Left lung (tissue), 10 donors: ENCODE results near the gene LGALS13. TPM values are rescaled to one million over a fixed set of nuclear protein-coding genes. Genes with fewer than 3 reads are reported as not detected.

Experiments
- ATAC-seq: fragments of 200-7000 bp; cut with Tn5 transposase; one replicate; pipeline ENCODE4 v1.9.1; 2020; ENCODE audit warnings: moderate library complexity
- DNase-seq, 4 donors: peaks; one replicate each; pipeline ENCODE4 v3.0.0-alpha.2; 2013 to 2020
- H3K27ac ChIP-seq, 2 donors: fragments of 200-600 bp; sonication (generic) in 1 of 2; one replicate each; pipeline versions ENCODE4 v1.5.0 to v1.8.0; 2020 to 2021
- H3K27me3 ChIP-seq, 2 donors: fragments of 200-600 bp; sonication (generic) in 1 of 2; one replicate each; pipeline versions ENCODE4 v1.5.0 to v1.8.0; 2020 to 2021
- H3K36me3 ChIP-seq, 2 donors: fragments of 200-600 bp; sonication (generic) in 1 of 2; one replicate each; pipeline versions ENCODE4 v1.5.0 to v1.8.0; 2020 to 2021
- H3K4me1 ChIP-seq, 2 donors: fragments of 200-600 bp; one replicate each; pipeline ENCODE4 v1.8.0; 2021
- H3K4me3 ChIP-seq, 2 donors: fragments of 200-600 bp; sonication (generic) in 1 of 2; one replicate each; pipeline versions ENCODE4 v1.5.0 to v1.8.0; 2020 to 2021; ENCODE audit warnings: mild to moderate bottlenecking in 1 of 2
- H3K9me3 ChIP-seq, 2 donors: fragments of 200-600 bp; sonication (generic) in 1 of 2; one replicate each; pipeline versions ENCODE4 v1.5.0 to v1.8.0; 2020 to 2021
- CTCF ChIP-seq, 2 donors: fragments of 200-600 bp; sonication (generic) in 1 of 2; IDR thresholded peaks; one replicate each; pipeline versions ENCODE4 v1.5.0 to v1.8.0; 2021; ENCODE audit warnings: antibody characterized with exemption in 2 of 2
- intact Hi-C, 2 donors: fragments of 100-400 bp; cut with DNase I; formaldehyde crosslinking; loops; one replicate each; pipeline versions ENCODE4 v1.11.2 to v1.14.2; 2022
- polyA plus RNA-seq, 6 donors: library from polyadenylated mRNA; unstranded; fragments of 120-200 nt; gene quantifications; one replicate each; pipeline ENCODE4 v1.2.1, GENCODE V29; 2013; ENCODE audit not compliant: insufficient read length in 6 of 6
- total RNA-seq, 2 donors: library from RNA; stranded (reverse); fragmentation: NEBNext Ultra II Directional; extraction: Animal tissue kit (Norgen Biotek cat#: 25700); gene quantifications; one replicate each; pipeline ENCODE4 v1.2.1, GENCODE V29; 2021
- donor health status: DM: no; HTN: yes; CAD: no.
- donor health status: DM: no; HTN: no; CAD: no.

Gene LGALS13
- total and polyA plus RNA-seq, 8 donors = not detected

DNA sequence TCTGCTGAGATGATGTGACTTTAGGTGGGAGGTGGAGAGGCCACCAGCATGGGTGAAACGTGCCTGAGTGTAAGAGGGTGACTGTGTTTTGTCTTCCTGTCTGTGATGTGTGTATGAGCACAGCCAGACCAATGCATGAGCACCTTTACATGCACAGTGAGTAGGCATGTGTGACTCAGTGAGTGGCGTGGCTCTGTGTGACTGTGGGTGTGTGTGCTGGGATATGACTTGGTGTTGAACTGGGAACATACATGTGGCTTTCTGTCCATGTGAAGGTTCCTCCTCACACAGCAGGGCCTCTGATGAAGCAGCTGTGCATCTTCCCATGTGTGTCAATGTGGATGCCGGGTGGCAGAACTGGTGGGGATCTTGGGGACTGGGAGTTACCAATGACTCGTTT lies 19.9 kb upstream of the LGALS13 start:
- intact Hi-C loops = no loop called here
- no peak for TF ChIP-seq CTCF (IDR thresholded peaks at IDR 0.05)
- Histone ChIP-seq H3K4me3 (no peak overlapping the region), H3K36me3 (no peaks in the 10 kb centered on the region), H3K27me3 (peaks cover 0 to 3% of the 10 kb centered on the region in 2 donors), H3K4me1 (no peaks in the 10 kb centered on the region), H3K9me3 (no peaks in the 10 kb centered on the region), H3K27ac (no peak overlapping the region)
- no peak for ATAC-seq
- no peak for DNase-seq

- Histone ChIP-seq H3K9me3 (no peaks in the 10 kb centered on the region), H3K27me3 (peaks cover 0 to 3% of the 10 kb centered on the region in 2 donors), H3K27ac (no peak overlapping the region), H3K4me1 (no peaks in the 10 kb centered on the region), H3K4me3 (no peak overlapping the region), H3K36me3 (no peaks in the 10 kb centered on the region)
- DNase-seq = no peak
- TF ChIP-seq CTCF (IDR thresholded peaks at IDR 0.05) = no peak
- ATAC-seq = no peak
- intact Hi-C loops = no loop called here
Observed at GRCh38 chr19:39582891-39583625, 19.3 kb upstream of the LGALS13 start.

DNA sequence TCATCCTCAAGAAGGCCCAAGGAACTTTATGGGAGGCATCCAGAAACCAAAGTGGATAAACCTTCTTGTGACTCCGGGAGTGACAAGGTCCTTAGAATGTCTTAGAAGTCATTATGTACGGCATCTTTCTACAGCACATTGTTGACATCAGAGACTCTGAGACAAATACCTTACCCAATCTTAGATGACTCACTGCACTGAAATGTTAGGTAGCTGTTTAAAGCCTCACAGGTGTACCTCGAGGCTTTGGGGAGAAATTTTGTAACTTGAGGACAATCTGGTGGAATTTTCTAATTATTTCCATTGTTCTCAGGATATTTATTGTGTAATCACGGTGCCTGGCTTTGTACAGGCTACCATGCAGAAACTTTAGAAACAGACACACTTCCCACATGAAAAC lies 14.8 kb upstream of the LGALS13 start:
- DNase-seq = no peak
- intact Hi-C loops = no loop called here
- Histone ChIP-seq H3K4me3 (no peak overlapping the region), H3K4me1 (no peaks in the 10 kb centered on the region), H3K36me3 (no peaks in the 10 kb centered on the region), H3K27me3 (peaks cover 0 to 27% of the 10 kb centered on the region in 2 donors), H3K9me3 (no peaks in the 10 kb centered on the region), H3K27ac (no peak overlapping the region)
- ATAC-seq = no peak
- no peak for TF ChIP-seq CTCF (IDR thresholded peaks at IDR 0.05)

GRCh38 chr19:39588066-39588465 lies 14.3 kb upstream of the LGALS13 start:
- Histone ChIP-seq H3K9me3 (no peaks in the 10 kb centered on the region), H3K4me3 (no peak overlapping the region), H3K27me3 (peaks cover 0 to 27% of the 10 kb centered on the region in 2 donors), H3K27ac (no peak overlapping the region), H3K36me3 (no peaks in the 10 kb centered on the region), H3K4me1 (no peaks in the 10 kb centered on the region)
- TF ChIP-seq CTCF (IDR thresholded peaks at IDR 0.05) = no peak
- intact Hi-C loops = no loop called here
- DNase-seq (no peak), ATAC-seq (no peak)

GRCh38 chr19:39590265-39590664 lies 12.1 kb upstream of the LGALS13 start:
- ATAC-seq = no peak
- peak in 1 of 4 donors; percentile 7 for DNase-seq
- H3K36me3 ChIP-seq = no peaks in the 10 kb centered on the region
- no peak for TF ChIP-seq CTCF (IDR thresholded peaks at IDR 0.05)
- intact Hi-C loops = no loop called here
- peaks cover 0 to 30% of the 10 kb centered on the region in 2 donors for H3K27me3 ChIP-seq
- H3K27ac ChIP-seq = no peak overlapping the region
- no peaks in the 10 kb centered on the region for H3K9me3 ChIP-seq
- H3K4me1 ChIP-seq = no peaks in the 10 kb centered on the region
- no peak overlapping the region for H3K4me3 ChIP-seq
